Right renal cortex interstitium (tissue), 3 donors: ENCODE measurements around the gene AUTS2. TPM values are rescaled to one million over a fixed set of nuclear protein-coding genes. Genes with fewer than 3 reads are reported as not detected.

ENCODE experiments used
- DNase-seq, 3 donors: peaks; one replicate each; pipeline ENCODE4 v3.0.0-alpha.2; 2013; ENCODE audit warnings: low read depth in 3 of 3, low spot score in 2 of 3
- polyA plus RNA-seq, 3 donors: library from polyadenylated mRNA; unstranded; fragments of 120-200 nt; gene quantifications; one replicate each; pipeline ENCODE4 v1.2.1, GENCODE V29; 2013; ENCODE audit not compliant: insufficient read length in 3 of 3

The AUTS2 gene
- polyA plus RNA-seq, 3 donors: 51.6 to 66.2 (median 55.2) TPM

DNA sequence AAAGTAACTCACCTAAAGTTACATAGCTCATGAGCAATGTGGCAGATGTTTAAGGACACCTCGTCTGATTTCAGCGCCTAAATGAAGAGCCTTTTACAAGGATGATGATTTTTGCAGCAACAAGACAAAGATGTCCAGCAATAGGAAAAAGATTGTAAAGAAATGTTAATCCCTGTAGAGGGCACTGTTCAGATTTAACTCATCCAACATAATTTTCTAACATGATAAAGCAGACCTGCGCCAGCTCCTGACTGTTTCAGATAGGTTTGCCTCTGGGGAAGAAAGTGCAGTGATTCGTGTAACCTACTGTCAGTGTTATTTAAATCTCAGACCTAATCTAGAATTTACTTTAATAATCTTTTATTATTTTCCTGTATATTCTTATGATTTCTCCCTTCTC is 595.2 kb downstream of the AUTS2 start:
- no peak for DNase-seq

DNA sequence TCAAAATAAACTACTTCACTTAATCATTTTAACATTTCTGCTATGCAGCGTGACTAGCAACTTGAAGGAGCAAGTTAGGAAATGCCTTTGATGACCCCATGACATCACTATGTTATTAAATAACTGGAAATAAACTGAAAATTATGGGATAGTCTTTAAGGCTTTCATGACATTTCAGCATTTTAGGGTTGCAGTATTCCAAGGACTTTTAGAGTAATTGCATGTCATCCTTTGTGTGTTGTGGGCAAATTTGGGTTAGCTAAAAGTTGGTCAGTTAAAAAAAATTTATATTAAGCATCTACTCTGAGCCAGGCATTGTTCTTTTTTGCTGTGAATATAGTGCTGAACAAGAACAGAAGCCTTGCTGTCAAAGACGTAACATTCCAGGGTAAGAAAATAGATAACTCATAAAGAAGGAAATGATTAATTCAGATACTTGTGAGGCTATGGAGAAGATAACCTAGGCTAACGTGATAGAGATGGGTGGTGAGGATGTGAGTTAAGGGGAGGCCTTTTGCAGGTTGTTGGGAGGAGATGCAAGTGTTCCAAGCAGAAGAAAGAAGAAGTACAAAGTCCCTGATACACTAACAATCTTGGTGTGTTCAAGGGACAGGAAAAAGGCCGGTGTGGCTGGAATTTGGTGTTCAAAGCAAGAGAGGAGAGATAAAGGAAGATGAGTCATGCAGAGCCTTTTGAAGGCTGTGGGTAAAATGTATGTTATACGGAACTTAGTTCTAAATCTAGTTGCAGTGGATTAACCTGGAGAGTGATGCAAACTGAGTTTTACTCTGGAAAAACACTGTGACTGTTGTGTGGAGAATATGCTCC is 610.2 kb downstream of the AUTS2 start:
- DNase-seq: no peak

GRCh38 chr7:70210200-70210935 is 612.1 kb downstream of the AUTS2 start:
- no peak for DNase-seq

DNA sequence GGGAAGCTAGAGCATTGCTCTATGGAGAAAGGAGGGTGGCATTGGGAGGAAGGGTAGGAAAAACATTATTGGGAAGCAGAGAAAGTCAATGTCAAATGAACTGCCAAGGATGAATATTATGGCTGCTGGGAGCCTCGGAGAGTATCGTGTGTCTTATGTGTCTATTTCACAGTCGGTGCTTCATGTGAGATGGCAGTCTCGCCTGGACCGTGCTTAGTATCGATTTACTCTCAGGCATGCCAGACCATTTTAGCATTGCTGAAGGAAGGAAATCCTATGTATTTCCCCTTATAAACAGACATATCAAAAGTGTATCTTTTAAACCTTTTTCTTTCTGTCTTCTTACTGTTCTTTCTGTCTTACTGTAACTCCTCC is 612.6 kb downstream of the AUTS2 start:
- DNase-seq: no peak

- DNase-seq: no peak
These were observed 614.0 kb downstream of the AUTS2 start for GRCh38 chr7:70212281-70212680.

DNA sequence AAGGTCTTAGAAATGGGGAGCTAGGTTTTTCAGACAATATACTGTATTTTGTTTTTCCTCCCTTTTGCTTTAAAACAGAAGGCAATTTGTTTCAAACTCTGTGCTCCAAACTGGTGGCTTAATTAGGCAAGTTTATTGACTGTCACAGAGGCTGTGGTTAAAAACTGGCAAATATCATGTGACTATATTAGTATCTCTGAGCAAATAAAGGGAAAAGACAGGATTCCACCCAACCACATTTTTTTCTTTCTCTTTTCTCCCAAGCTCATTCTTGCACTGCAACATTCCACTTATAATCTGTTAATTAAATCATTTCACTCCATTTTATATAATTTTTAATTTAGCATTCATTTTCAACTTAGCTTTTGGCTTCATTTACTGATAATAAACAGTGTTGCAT is 615.8 kb downstream of the AUTS2 start:
- no peak for DNase-seq

DNA sequence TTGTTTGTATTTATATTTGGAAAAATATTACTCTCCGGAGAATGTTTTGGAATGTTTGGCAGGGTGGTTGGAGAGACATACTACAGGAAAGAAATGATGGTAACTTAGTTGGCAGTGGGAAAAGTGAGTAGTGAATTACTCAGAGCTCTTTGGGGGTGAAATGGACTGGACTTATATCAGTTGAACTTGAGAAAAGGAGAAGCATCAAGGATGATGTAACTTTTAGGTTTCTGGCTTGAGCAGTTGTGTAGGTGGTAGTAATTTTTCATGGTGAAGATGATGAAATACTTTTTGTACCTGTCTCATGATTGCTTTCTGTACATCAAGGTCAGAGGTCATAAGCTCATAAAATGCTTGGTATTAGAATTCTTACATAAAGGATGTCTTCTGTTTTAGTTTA is 617.2 kb downstream of the AUTS2 start:
- no peak for DNase-seq

DNA sequence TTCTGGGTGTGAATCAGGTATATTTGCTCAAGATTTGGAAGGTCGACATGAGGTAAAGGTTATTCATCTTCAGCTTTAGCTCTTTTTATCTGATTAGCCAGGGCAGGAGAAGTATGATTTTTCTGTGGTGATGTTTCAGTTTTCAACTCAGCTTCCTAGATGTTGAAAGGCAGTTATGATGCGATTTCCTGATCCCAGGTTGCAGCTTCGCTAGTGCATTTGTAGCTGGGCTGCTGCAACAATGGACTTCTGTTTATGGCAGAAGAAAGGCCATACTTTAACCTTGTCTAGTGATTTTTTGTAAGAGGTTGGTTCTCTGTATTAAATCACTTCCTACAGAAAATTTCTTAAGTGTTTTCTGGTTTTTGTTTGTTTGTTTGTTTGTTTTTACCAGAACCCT is 619.3 kb downstream of the AUTS2 start:
- no peak for DNase-seq

DNA sequence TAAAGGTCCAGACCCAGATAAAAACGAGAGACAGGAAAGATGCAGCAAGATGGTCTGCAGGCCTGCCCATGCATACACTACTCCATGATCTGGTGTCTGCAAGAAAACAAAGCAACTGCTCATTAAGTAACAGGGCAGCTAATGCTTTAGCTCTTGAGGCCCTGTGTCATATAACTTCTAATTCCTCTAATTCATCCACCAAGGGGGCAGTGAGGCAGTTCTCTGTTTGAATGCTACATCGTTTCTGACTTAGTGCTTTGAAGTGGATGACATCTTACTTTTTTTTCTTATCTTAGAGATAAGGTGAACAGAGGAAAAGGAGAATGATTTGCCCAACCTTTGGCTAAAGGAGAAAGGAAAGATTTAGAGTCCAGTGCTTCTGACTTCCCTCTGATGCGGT is 619.7 kb downstream of the AUTS2 start:
- DNase-seq: no peak

GRCh38 chr7:70219061-70219460 is 620.8 kb downstream of the AUTS2 start:
- DNase-seq: no peak

DNA sequence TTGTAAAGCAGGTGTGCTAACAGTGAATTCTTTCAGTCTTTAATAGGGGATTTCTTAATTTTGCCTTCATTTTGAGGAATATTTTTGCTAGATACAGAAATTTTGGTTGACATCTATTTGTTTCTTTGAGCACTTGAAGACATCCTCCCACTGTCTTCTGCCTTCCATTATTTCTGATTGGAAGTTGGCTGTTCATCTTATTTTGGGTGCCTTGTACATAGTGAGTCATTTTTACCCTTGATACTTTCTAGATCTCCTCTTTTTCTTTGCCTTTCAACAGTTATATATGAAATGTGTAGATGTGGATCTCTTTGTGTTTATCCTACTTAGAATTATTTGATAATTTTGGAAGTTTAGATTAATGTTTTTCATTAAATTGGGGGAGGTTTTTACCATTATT is 631.0 kb downstream of the AUTS2 start:
- no peak for DNase-seq

- DNase-seq: no peak
These were observed 632.5 kb downstream of the AUTS2 start for GRCh38 chr7:70230761-70231160.

- no peak for DNase-seq
These were observed 635.5 kb downstream of the AUTS2 start for GRCh38 chr7:70233776-70234175.

DNA sequence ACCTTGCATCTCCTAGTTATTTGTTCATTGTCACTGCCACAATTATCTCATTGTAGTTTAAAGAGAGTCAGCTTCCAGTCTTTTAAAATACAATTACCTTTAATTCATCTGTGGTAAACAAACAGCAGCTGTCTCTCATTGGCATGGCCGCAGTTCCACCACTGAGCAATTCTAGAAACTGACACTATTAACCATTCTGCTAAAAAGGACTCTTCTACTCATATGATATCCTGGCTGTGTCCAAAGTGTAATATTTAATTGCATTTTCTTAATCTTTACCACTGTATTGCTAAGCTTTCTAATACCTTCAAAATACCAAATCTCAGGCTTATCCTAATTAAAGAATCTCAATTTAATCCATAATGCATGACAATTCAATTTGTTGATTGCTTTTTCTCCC is 639.0 kb downstream of the AUTS2 start:
- no peak for DNase-seq

DNA sequence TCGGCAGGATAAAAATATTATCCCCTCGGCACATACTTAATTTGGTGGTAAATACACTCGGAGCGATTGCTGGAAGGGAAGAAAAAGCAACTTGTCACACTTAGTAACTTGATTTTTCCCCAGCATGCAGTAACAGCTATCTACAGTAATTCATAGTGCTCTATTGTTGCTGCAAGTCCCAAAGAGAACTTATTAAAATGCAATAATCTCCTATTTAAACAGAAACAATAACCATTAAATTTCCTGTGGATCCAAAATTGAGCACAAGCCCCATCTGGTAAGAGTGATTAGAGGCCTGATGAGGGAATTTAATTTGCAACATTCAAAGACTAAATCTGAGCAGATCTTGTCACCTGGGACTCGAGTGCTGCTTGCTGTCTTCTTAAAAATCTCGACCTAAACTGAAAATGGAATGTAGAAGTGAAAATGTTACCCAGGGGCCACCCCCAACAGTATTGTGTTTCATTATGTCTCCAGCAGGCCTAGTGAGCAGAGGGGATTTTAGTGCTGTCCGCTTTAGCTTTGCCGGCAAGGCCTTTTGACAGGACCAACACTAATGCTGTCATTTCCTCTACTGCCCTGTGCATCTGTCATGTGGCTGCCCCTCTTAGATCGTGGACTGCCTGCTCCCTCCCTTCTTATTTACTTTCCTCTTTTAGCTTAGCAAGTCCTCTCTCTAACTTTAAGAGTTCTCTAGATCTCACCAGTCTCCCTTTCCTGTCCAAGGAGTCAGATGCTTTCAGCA is 639.7 kb downstream of the AUTS2 start:
- peak in 1 of 3 donors; percentile 12 for DNase-seq

DNA sequence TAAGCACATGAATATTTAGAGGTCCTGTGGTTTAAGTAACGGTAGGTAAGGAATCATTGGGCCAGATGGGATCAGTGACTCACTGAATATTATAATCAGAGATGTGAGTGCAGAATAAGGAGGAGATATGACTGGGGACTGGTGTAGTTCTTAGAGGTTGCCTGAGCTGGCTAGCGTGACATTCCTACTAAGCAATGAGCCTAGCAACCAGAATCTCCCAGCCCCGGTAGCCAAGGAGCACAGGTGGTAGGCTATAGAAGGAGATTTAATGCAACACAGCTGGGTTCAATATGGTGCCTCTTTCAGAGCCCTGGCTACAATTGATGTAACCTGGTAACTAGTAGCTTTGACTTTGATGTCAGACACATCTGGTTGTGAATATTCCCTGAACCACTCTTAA is 641.6 kb downstream of the AUTS2 start:
- DNase-seq: no peak

- DNase-seq: no peak
These were observed 642.6 kb downstream of the AUTS2 start for GRCh38 chr7:70240873-70241272.

GRCh38 chr7:70241536-70242175 is 643.4 kb downstream of the AUTS2 start:
- no peak for DNase-seq

GRCh38 chr7:70242826-70243225 is 644.6 kb downstream of the AUTS2 start:
- DNase-seq: no peak

GRCh38 chr7:70243443-70243842 is 645.2 kb downstream of the AUTS2 start:
- no peak for DNase-seq

DNA sequence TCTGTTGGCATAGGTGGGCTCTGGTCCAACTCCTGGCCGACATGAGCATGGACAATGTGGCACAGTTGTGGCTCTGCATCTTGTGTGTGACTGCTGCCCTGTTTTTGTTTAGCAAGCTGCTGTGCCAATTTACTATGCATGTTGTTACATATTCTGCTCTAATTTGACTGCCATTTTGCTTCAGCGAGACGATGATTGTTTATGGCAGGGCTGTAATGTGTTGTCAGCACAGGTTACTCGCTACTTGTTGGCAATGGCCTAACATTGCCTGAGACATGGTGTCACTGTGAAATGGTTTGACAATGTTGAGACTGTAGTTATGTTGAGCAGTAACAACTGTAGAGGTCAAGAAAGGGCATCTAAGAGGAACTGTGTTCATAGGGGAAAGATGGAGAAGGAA is 659.6 kb downstream of the AUTS2 start:
- DNase-seq: no peak
